ENCODE measurements around the gene EDAR.

EDAR gene

GRCh38 chr2:108906403-108907077 is 82.5 kb downstream of the EDAR start:
- no peak for DNase-seq

- no peak for DNase-seq
Observed at GRCh38 chr2:108905906-108906305, 83.1 kb downstream of the EDAR start.

DNA sequence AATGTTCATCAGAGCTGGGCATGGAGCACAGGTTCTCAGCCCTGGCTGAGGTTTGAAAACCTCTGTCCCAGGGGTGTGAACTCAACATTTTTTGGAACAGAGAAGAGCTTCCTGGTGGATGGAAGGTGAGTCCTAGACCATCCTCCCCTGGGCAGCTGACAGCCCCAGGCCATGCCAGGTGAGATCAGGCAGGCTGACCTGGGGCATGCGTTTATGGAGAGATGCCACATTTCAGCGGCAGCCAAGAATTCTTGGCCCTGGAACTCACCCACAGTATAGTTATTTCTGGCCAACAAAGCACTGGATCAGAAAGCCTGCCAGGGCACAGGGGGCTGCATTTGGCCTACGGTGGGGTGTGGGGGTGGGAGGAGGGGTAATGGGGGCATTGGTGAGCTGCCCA is 83.8 kb downstream of the EDAR start:
- no peak for DNase-seq

DNA sequence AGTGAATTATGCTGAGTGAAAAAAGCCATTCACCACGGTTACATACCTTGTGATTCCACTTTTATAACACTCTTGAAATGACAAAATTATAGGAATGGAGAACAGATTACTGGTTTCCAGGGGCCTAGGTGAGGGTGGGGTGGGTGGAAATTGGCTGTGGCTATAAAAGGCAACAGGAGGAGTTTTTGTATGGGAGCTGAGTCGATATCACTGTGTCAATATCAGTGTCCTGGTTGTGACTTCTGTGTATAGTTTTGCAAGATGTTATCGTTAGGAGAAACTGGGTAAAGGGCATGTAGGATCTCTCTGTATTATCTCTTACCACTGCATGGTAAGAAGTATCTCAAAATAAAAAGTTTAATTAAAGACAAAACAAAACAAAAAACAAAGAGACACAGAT is 84.3 kb downstream of the EDAR start:
- no peak for DNase-seq

DNA sequence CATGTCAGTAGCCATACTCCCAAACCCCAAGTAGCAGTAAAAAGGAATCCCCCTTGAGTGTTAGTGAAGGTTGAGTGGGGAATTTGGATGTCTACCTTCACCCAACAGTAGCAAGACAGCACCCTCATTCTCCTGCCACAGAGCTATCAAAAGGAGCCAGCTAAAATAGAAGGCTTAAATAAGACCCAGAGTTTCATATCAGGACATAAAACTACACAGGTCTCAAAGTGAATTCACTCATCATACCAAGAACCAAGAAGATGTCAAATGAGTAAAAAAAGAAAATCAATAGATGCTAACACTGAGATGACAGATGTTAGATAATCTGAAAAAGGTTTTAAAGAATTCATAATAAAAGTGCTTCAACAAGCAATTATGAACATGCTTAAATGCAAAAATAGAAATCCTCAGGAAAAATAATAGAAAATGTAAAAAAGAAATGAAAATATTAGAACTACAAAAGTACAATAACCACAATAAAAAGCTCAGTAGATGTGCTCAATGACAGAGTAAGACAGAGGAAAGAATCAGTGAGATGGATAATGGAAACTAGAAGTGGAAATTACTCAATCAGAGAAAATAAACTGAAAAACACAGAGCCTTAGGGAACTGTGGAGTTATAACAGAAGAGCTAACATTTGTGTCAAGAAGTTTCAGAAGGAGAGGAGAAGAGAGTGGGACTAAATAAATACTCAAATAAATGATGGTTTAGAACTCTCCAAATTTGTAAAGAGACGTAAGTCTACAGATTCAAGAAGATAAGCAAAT is 90.5 kb downstream of the EDAR start:
- no peak for DNase-seq

- no peak for DNase-seq
Observed at GRCh38 chr2:108896741-108897140, 92.3 kb downstream of the EDAR start.

DNA sequence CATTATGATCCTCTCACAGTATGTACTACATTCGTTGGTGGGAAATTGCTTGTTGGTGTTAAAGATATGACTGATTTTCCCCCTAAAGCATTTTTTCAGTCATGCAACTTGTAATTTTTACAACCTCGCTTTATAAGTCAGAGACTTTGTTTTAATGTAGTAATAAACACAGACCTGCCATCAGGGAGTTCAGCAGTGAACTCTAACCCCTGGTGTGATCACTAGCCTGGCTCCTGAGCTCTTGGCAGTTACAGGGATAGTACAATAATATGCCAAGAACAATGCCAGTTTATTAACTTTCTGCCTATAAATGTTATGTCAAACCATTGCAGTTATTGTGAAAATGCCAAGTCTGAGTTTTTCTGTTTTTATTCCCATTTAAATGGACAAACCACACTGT is 93.8 kb downstream of the EDAR start:
- no peak for DNase-seq

- no peak for DNase-seq
Observed at GRCh38 chr2:108894766-108895165, 94.3 kb downstream of the EDAR start.

DNA sequence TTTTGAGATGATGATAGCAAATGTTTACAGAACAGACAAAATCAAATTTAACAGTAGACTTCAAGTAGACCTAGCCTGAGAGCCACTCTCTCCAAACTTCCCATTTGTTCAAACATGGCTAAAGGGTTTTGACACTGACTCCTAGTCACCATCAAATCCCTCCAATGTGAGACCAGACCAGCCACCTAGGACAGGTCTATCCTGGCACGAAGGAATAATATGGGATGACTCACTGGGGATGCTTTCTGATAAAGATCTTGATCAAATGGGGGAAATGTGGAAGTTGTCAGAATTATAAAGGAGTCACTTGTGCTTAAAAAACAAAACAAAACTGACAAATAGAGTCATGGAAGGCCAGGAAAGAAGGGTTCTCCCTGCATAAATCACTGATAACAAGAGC is 95.7 kb downstream of the EDAR start:
- no peak for DNase-seq

GRCh38 chr2:108889907-108890306 is 99.1 kb downstream of the EDAR start:
- DNase-seq: no peak

- no peak for DNase-seq
Observed at GRCh38 chr2:108884619-108885018, 104.4 kb downstream of the EDAR start.

DNA sequence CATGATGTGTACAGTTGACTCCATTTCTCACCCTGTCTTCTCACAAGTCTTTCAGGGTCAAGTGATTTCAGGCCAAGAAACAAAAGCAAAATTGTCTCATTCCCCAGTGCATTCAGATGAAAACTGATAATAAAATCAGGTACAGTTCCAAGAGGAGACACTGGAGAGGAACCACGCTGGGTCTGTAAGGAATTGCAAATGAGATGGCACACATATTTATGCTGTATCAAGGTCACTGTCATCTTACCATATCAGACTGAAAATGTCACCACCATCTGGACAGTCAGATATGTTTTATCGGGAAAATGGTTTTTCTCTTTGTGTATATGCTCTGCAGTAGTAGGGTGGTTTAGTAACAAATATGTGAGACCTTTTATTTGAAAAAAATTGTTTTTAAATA is 110.7 kb downstream of the EDAR start:
- DNase-seq: no peak

DNA sequence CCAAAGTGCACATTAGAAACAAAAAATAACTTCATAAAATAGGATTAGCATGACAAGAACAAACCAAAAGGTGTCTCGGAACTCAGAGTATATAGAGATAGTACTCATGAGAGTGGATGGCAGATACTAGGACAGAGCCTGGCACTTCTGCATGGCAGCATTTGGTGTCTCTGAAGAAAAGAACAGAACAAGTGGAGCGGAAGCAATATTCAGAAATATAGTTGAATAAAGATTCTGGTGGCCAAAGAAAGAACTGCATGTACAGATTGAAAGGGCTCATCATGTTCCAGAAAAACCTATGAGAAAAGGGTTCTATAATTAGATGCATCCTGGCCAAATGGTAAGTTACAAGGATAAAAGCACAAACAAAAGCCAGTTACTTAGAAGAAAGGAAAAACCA is 111.5 kb downstream of the EDAR start:
- DNase-seq: no peak

DNA sequence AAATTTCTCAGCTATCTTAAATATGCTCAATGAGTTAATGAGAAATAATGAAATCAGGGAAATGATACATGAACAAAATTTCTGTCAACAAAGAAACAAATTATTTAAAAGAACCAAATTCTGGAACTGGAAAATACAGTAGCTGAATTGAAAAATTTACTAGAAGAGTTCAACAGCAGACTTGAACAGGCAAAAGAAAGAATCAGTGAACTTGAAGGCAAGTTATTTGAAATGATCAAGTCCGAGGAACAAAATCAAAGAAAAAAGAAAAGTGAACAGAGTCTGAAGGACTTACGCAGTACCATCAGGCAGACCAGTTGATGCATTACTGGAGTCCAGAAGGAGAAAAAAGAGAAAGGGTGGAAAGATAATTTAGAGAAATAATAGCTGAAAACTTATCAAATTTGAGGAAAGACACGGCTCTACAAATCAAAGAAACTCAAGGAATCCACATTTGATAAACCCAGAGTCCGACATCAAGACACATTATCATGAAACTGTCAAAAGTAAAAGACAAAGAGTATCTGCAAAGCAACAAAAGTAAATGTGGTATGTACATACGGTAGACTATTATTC is 118.9 kb downstream of the EDAR start:
- no peak for DNase-seq

DNA sequence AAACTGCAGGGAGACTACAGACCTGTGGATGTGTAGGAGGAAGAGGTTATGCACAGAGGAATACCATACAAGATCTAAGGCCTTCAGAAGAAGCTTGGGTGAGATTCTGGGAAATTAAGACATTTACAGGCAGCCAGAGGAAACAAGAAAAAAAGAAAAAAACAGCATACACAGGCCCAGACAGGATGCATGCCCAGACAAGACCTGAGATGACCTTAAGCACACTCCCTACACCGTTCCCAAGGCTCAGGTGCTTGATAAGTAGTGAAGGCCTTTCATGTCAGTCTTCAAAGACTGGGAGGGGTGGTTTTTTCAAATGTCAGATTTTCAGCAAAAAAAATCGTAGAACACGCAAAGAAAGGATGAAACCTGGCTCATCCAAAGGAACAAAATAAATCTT is 119.5 kb downstream of the EDAR start:
- DNase-seq: no peak

DNA sequence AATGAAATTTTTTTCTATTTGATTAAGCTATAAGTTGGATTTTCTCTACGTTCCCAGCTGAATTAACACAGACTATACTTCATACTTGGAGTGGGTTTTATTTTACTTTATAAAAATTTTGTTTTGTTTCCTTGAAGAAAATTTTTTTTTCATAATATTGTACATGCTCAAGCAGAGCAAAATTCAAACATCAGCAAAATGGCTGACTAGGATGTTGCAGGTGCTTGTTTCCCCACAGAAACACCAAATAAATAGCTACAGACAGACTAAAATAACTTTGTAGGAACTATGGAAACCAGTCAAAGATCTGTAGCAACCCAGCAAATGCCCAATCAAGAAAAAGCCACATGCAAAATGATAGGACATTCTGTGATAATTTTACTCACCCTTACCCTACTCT is 120.1 kb downstream of the EDAR start:
- no peak for DNase-seq

DNA sequence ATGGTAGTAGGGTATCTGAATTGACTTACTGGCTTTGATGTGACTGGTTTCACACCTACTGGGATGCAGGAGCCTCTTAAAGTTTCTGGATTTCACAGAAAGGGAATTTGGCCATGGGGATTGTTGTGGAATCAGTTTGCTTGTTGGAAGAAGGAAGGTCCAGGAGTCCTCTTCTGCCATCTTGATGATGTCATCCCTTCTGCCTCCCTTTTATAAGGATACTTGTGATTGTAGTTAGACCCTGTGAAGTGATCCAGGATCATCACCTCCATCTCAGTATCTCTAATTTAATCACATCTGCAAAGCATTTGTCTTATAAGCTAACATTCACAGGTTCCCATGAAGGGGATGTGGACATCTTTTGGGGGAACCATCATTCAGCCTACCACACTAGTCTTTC is 123.0 kb downstream of the EDAR start:
- DNase-seq: no peak

GRCh38 chr2:108858894-108859293 is 130.1 kb downstream of the EDAR start:
- no peak for DNase-seq

DNA sequence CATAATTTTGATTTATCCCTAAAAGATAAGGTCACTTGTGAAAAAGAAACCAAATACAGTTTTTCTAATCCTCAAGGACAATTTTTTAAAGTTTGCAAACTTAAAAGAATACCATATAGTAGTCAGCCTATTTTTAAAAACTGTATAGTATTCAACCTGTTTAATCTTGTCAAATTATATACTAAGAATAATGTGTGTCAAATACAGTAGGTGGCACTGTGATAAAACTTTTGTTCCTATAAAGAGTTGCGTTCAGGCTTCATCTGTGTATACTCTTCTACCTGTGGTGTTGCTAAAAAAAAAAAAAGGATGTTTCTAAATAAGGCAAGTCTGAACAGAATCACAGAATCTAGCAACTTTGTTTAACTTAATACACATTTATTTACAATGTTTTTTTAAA is 133.8 kb downstream of the EDAR start:
- DNase-seq: no peak

GRCh38 chr2:108854484-108854883 is 134.5 kb downstream of the EDAR start:
- DNase-seq: no peak

GRCh38 chr2:108853421-108853820 is 135.6 kb downstream of the EDAR start:
- no peak for DNase-seq

DNA sequence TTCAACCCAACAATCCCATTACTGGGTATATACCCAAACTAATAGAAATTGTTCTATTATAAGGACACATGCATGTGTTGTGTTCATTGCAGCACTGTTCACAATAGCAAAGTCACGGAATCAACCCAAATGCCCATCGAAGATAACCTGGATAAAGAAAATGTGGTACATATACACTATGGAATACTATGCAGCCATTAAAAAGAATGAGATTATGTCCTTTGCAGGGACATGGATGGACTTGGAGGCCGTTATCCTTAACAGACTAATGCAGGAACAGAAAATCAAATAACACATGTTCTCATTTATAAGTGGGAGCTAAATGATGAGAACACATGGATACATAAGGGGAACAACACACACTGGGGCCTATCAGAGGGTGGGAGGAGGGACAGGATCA is 136.6 kb downstream of the EDAR start:
- no peak for DNase-seq

DNA sequence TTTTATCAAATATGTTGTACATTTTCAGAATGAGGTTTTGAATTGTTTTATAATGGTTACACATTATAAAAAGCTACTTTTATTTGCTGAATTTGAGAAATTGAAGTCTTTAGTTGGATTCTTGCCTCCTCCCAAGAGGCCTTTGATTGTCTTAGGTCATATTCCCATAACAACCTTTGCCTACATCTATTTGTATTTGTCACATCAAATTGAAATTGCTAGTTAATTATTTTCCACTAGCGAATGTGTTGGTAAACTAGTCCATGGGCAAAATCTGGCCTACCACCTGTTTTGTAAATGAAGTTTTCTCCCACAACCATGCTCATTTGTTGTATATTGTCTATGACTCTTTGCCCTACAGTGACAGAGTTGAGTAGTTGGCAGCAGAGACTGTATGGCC is 142.0 kb downstream of the EDAR start:
- no peak for DNase-seq

- no peak for DNase-seq
Observed at GRCh38 chr2:108845923-108846322, 143.1 kb downstream of the EDAR start.
